Kidney epithelial cell (primary cell): ENCODE measurements around the gene CASZ1. TPM values are rescaled to one million over a fixed set of nuclear protein-coding genes. Genes with fewer than 3 reads are reported as not detected.

Experiments
- DNase-seq: peaks from one replicate; pipeline ENCODE4 v3.0.0-alpha.2; 2010; ENCODE audit warnings: low read depth
- H3K27me3 ChIP-seq: 2 replicates; pipeline ENCODE4 v1.6.0; 2011; ENCODE audit warnings: low read length; ENCODE audit not compliant: control insufficient read depth, insufficient read depth
- H3K36me3 ChIP-seq: 2 replicates; pipeline ENCODE4 v1.5.1; 2011; ENCODE audit warnings: low read length; ENCODE audit not compliant: control insufficient read depth, insufficient read depth
- H3K4me3 ChIP-seq: 2 replicates; pipeline ENCODE4 v1.5.1; 2011; ENCODE audit warnings: low read depth, mild to moderate bottlenecking, control low read depth, low read length
- total RNA-seq: library from RNA; depleted of rRNA; stranded (reverse); fragments of >200 nt; gene quantifications from 2 replicates; pipeline ENCODE4 v1.2.3, GENCODE V29; 2015
- TF ChIP-seq, protein P1 (sequence below): IDR thresholded peaks from 2 replicates; pipeline ENCODE4 v1.5.1; 2011; ENCODE audit warnings: mild to moderate bottlenecking, moderate library complexity, low read length, control low read depth, inconsistent platforms; ENCODE audit not compliant: insufficient read depth, poor library complexity, severe bottlenecking

Gene CASZ1
- total RNA-seq, 1 donor from 2014 or later: 28.2 TPM

- H3K27me3 ChIP-seq: peaks cover 14% of the 10 kb centered on the region
- H3K4me3 ChIP-seq: no peak overlapping the region
- DNase-seq: no peak
- no peaks in the 10 kb centered on the region for H3K36me3 ChIP-seq
- TF ChIP-seq, protein P1, sequence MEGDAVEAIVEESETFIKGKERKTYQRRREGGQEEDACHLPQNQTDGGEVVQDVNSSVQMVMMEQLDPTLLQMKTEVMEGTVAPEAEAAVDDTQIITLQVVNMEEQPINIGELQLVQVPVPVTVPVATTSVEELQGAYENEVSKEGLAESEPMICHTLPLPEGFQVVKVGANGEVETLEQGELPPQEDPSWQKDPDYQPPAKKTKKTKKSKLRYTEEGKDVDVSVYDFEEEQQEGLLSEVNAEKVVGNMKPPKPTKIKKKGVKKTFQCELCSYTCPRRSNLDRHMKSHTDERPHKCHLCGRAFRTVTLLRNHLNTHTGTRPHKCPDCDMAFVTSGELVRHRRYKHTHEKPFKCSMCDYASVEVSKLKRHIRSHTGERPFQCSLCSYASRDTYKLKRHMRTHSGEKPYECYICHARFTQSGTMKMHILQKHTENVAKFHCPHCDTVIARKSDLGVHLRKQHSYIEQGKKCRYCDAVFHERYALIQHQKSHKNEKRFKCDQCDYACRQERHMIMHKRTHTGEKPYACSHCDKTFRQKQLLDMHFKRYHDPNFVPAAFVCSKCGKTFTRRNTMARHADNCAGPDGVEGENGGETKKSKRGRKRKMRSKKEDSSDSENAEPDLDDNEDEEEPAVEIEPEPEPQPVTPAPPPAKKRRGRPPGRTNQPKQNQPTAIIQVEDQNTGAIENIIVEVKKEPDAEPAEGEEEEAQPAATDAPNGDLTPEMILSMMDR: no peak
Measured at GRCh38 chr1:10782491-10783244, 13.8 kb downstream of the CASZ1 start.

DNA sequence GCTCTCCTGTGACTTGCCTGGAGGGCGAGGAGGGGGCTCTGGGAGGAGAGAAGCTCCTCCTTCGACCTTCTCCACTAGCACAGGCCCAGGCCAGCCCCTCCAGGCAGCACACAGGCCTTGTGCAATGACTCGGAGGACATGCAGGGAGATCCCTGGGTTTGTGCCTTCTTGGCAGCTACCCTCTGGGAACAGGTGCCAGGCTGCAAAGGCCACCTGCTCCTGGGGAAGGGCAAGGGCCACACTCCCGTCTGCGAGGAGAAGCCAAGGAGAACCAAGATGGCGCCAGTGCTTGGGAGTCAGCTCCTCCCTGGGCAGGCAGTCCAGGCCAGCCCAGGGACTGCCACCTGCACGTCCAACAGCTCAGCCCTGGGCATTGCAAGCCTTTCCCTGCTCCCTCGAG, 15.3 kb downstream of the CASZ1 start:
- no peak overlapping the region for H3K4me3 ChIP-seq
- TF ChIP-seq, protein P1: no peak
- no peaks in the 10 kb centered on the region for H3K36me3 ChIP-seq
- H3K27me3 ChIP-seq: peaks cover 9% of the 10 kb centered on the region
- no peak for DNase-seq

GRCh38 chr1:10779841-10780240, 16.6 kb downstream of the CASZ1 start:
- no peak for DNase-seq
- TF ChIP-seq, protein P1: no peak
- H3K4me3 ChIP-seq: no peak overlapping the region
- no peaks in the 10 kb centered on the region for H3K36me3 ChIP-seq
- peaks cover 11% of the 10 kb centered on the region for H3K27me3 ChIP-seq

DNA sequence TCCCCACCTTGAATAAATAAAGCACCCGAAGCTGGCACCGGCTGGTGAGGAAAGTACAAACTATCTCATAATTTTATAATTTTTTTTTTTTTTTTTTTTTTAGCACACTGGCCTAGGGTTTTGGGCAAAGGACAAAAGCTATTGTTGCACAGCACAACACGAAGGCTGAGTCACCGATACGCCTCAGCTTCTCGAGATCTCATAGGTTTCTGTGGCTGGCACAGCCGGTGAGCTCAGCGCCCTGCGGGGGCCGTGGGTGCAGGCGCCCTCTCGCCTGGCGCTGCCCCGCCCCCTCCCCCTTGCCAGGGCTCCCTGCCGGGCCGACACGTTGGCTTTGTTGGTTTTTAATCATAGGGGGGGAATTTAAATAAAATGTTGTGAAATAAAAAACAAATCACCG, 17.2 kb downstream of the CASZ1 start:
- TF ChIP-seq, protein P1: no peak
- no peaks in the 10 kb centered on the region for H3K36me3 ChIP-seq
- no peak overlapping the region for H3K4me3 ChIP-seq
- DNase-seq: peak; percentile 29
- peaks cover 11% of the 10 kb centered on the region for H3K27me3 ChIP-seq

DNA sequence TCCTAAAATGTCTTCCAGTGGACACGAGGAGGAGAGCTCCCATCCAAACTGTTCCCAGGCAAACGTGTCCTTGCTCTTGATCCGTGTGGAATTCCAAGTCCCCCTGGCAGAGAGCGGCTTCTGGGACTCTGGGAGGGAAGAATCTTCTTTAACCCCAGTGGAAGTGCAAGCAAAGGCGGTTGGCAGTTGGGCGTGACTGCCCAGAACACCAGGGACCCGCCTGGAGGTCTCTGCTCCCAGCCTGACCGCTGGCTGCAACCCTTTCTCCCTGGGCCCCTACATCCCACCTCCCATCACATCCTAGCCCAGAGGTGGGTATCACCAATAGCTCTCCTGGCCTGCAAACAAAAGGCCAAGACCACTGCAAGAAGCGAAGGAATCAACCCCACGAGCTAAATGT, 17.8 kb downstream of the CASZ1 start:
- Histone ChIP-seq H3K27me3 (peaks cover 11% of the 10 kb centered on the region), H3K36me3 (no peaks in the 10 kb centered on the region), H3K4me3 (no peak overlapping the region)
- TF ChIP-seq, protein P1: no peak
- no peak for DNase-seq
